ENCODE measurements around the gene MT1G.

MT1G gene

GRCh38 chr16:56649271-56649670 is 18.6 kb downstream of the MT1G start:
- H3K4me3 ChIP-seq (replicated peaks; ENCODE audit: low read depth, low read length) = no peak overlapping the region
- DNase-seq (ENCODE audit: extremely low read depth, low read depth) = no peak
- TF ChIP-seq CTCF (IDR thresholded peaks at IDR 0.05; ENCODE audit: low read depth, low read length, missing control alignments) = no peak

GRCh38 chr16:56647641-56648431 is 20.0 kb downstream of the MT1G start:
- H3K4me3 ChIP-seq (replicated peaks; ENCODE audit: low read depth, low read length) = no peak overlapping the region
- no peak for TF ChIP-seq CTCF (IDR thresholded peaks at IDR 0.05; ENCODE audit: low read depth, low read length, missing control alignments)
- no peak for DNase-seq (ENCODE audit: extremely low read depth, low read depth)

- DNase-seq (ENCODE audit: extremely low read depth, low read depth) = no peak
- H3K4me3 ChIP-seq (replicated peaks; ENCODE audit: low read depth, low read length) = no peak overlapping the region
- TF ChIP-seq CTCF (IDR thresholded peaks at IDR 0.05; ENCODE audit: low read depth, low read length, missing control alignments) = no peak
Observed at GRCh38 chr16:56645838-56646237, 22.0 kb downstream of the MT1G start.

GRCh38 chr16:56645311-56645710 is 22.6 kb downstream of the MT1G start:
- no peak for TF ChIP-seq CTCF (IDR thresholded peaks at IDR 0.05; ENCODE audit: low read depth, low read length, missing control alignments)
- H3K4me3 ChIP-seq (replicated peaks; ENCODE audit: low read depth, low read length) = no peak overlapping the region
- no peak for DNase-seq (ENCODE audit: extremely low read depth, low read depth)

- no peak for TF ChIP-seq CTCF (IDR thresholded peaks at IDR 0.05; ENCODE audit: low read depth, low read length, missing control alignments)
- no peak for DNase-seq (ENCODE audit: extremely low read depth, low read depth)
- no peak overlapping the region for H3K4me3 ChIP-seq (replicated peaks; ENCODE audit: low read depth, low read length)
Observed at GRCh38 chr16:56643833-56644232, 24.0 kb downstream of the MT1G start.

- DNase-seq (ENCODE audit: extremely low read depth, low read depth) = no peak
- no peak overlapping the region for H3K4me3 ChIP-seq (replicated peaks; ENCODE audit: low read depth, low read length)
- no peak for TF ChIP-seq CTCF (IDR thresholded peaks at IDR 0.05; ENCODE audit: low read depth, low read length, missing control alignments)
Observed at GRCh38 chr16:56643080-56643778, 24.6 kb downstream of the MT1G start.
